Measurements from ENCODE around the gene ARHGAP26. TPM values are rescaled to one million over a fixed set of nuclear protein-coding genes. Genes with fewer than 3 reads are reported as not detected.

The ARHGAP26 gene
- total and polyA plus RNA-seq, 2 of the 4 experiments (the other 2 are of a cell fraction): 0.54 to 0.56 TPM

- ATAC-seq (ENCODE audit: low read depth) (no peak), DNase-seq (peak; percentile 37)
- Histone ChIP-seq H3K56ac (ENCODE audit: extremely low read depth, insufficient read depth, low read length) (no peak overlapping the region), H3K79me1 (ENCODE audit: low read depth in 1 of 2, low read length in 2 of 2) (no peaks in the 10 kb centered on the region), H3K4me3 (ENCODE audit: insufficient read depth, low read depth, low read length) (no peak overlapping the region), H3K27me3 (ENCODE audit: control insufficient read depth, insufficient read depth, low read length) (no peaks in the 10 kb centered on the region), H2AK9ac (replicated peaks; ENCODE audit: low read depth, low read length, poor library complexity) (no peak overlapping the region), H2AFZ (replicated peaks; ENCODE audit: low read length, poor library complexity) (no peak overlapping the region), H3K27ac (ENCODE audit: insufficient read depth, low read length) (no peak overlapping the region), H2BK5ac (ENCODE audit: low read depth, low read length, poor library complexity, severe bottlenecking) (no peak overlapping the region), H2AK5ac (ENCODE audit: low read depth, low read length) (no peak overlapping the region), H3K4me2 (ENCODE audit: low read depth, low read length) (no peak overlapping the region), H3K9me3 (ENCODE audit: control insufficient read depth, insufficient read depth, low read length) (peaks cover 2% of the 10 kb centered on the region), H3K23ac (ENCODE audit: low read depth, low read length) (no peak overlapping the region), H3K9me1 (ENCODE audit: insufficient read depth, low read length) (0 out of 2 replicates have a peak, but pooled peaks cover 2% of the 10 kb centered on the region), H4K20me1 (ENCODE audit: insufficient read depth, low read length) (no peaks in the 10 kb centered on the region), H4K91ac (ENCODE audit: insufficient read depth, low read depth, low read length) (no peak overlapping the region), H3K4me1 (ENCODE audit: control insufficient read depth, insufficient read depth, low read length) (peaks cover 2% of the 10 kb centered on the region; the same call in 1 of the 2 replicates), H3K36me3 (ENCODE audit: control insufficient read depth, insufficient read depth, low read length) (no peaks in the 10 kb centered on the region), H2BK15ac (ENCODE audit: low read depth, low read length) (no peak overlapping the region), H3K9ac (ENCODE audit: low read depth, low read length) (no peak overlapping the region), H2BK20ac (ENCODE audit: low read depth, low read length) (0 out of 2 replicates have a peak overlapping the region, but pooled peaks have one; percentile 22), H3K4ac (ENCODE audit: low read depth, low read length) (no peak overlapping the region), H4K5ac (ENCODE audit: low read depth, low read length) (no peak overlapping the region), H4K8ac (ENCODE audit: low read depth in 2 of 2, low read length in 2 of 2) (peak overlapping the region in 1 of 2 experiments; percentile 63; a peak in 1 of 4 replicates), H2BK120ac (ENCODE audit: low read depth, low read length) (no peak overlapping the region), H3K14ac (replicated peaks; ENCODE audit: low read depth, low read length) (0 out of 2 replicates have a peak overlapping the region, but pooled peaks have one; percentile 53), H3K18ac (ENCODE audit: low read depth, low read length) (peak overlapping the region; percentile 78; the same call in 1 of the 2 replicates)
- BruUV-seq (replicated peaks): no TSS peak
- intact Hi-C loops (cut with micrococcal nuclease) (loop anchor here (5.0 kb wide), 1 partner anchor 207 kb away; the partner anchor contains the start of gene NR3C1), dilution Hi-C loops (cut with HindIII; ENCODE audit: low sequenced_read_pairs, unreplicated experiment) (no loop called here), in situ Hi-C loops (cut with MboI; ENCODE audit: low sequenced_read_pairs) (no loop called here)
- TF ChIP-seq CEBPB (IDR thresholded peaks at IDR 0.05; ENCODE audit: low read depth, low read length): peak; percentile 80
- no peak for TF ChIP-seq MXI1 (IDR thresholded peaks at IDR 0.05; ENCODE audit: borderline replicate concordance, low read depth, low read length)
- ChIA-PET POLR2A (ENCODE audit: unreplicated experiment) (no interaction called here), CTCF (no interaction called here)
- WGBS, 2 experiments (ENCODE audit: extremely low coverage in 2 of 2, insufficient read length in 1 of 2): no CpG with 5 or more reads among the region's 2 CpGs
Measured at GRCh38 chr5:143195491-143195890, 425.3 kb downstream of the ARHGAP26 start.
